Measurements from ENCODE around the gene DIP2C.
"Not testable (repeated sequence)": the region's sequence is repeated elsewhere in the genome, so short reads cannot be mapped to it uniquely, and the experiment has no call there.

The DIP2C gene

DNA sequence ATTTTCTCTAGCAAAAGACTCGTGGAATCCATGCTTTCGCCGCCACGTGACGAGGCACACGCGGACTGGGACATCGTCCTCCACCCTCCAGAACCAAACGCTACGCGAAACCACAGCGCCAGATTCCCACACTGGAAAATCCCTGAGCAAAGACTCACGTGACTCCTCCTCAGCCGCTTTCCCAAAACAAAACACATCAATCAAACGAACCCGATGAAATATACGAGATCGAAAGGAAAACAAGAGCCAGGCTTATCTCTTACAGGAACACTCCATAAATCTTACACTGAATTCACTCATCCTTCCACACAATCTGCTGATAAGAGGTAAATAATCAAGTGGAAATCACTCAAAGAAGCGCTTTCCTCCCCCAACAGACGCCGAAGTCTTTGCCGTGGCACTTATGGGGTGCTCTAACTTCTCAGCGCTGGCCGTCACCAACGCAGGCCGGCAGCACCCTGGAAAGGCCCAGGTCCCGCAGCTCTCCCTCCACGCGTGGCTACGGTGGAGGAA lies 23.8 kb downstream of the DIP2C start:
- no peak for DNase-seq
- no peaks in the 10 kb centered on the region for H3K9me3 Mint-ChIP-seq
- ATAC-seq (replicated peaks): no peak
- no peaks in the 10 kb centered on the region for H3K4me1 Mint-ChIP-seq
- H3K36me3 Mint-ChIP-seq: no peaks in the 10 kb centered on the region
- peaks cover 6 to 13% of the 10 kb centered on the region in 2 donors for H3K27me3 Mint-ChIP-seq
- H3K4me3 Mint-ChIP-seq: no peak overlapping the region
- no peak overlapping the region for H3K27ac Mint-ChIP-seq

DNA sequence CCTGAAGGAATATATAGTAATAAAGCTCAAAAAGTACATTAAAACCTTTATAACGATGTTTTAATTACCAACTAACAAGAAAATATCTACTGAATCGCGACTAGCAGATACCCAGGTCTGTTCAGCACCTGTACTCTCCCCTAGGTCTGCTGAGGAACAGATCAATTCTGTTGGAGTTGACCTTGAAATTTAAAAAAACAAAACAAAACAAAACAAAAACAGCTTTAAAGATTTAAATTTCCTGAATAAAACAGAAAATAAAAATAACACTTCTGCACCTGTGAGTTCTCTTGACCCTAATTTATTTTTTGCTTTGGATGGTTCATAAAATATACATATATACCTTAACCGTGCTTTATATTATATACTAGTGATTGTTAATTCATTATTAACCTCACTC lies 24.6 kb downstream of the DIP2C start:
- H3K4me1 Mint-ChIP-seq: no peaks in the 10 kb centered on the region
- ATAC-seq (replicated peaks) (no peak), DNase-seq (no peak)
- no peaks in the 10 kb centered on the region for H3K9me3 Mint-ChIP-seq
- H3K27me3 Mint-ChIP-seq: peaks cover 6 to 13% of the 10 kb centered on the region in 2 donors
- no peak overlapping the region for H3K4me3 Mint-ChIP-seq
- no peak overlapping the region for H3K27ac Mint-ChIP-seq
- no peaks in the 10 kb centered on the region for H3K36me3 Mint-ChIP-seq

DNA sequence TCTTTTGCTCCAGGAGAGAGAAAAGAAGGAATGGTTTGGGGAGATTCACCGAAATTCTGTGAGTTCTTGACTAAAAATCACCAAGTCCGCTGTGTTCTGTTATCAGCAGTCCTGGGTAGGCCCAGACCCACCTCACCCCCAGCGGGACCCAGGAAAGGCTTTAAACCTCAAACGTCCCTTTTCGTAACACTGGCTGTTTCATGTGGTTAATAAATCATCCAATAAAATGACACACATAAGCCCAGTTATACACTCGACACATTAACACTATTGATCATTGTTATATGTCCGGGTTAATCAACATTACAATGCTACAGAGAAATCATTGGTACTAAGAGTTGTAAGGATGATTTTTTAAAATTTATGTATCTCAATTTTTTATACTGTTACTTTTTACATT lies 25.2 kb downstream of the DIP2C start:
- no peaks in the 10 kb centered on the region for H3K9me3 Mint-ChIP-seq
- no peaks in the 10 kb centered on the region for H3K4me1 Mint-ChIP-seq
- DNase-seq (no peak), ATAC-seq (replicated peaks) (no peak)
- no peaks in the 10 kb centered on the region for H3K36me3 Mint-ChIP-seq
- no peak overlapping the region for H3K27ac Mint-ChIP-seq
- H3K4me3 Mint-ChIP-seq: no peak overlapping the region
- H3K27me3 Mint-ChIP-seq: peaks cover 9 to 15% of the 10 kb centered on the region in 2 donors

DNA sequence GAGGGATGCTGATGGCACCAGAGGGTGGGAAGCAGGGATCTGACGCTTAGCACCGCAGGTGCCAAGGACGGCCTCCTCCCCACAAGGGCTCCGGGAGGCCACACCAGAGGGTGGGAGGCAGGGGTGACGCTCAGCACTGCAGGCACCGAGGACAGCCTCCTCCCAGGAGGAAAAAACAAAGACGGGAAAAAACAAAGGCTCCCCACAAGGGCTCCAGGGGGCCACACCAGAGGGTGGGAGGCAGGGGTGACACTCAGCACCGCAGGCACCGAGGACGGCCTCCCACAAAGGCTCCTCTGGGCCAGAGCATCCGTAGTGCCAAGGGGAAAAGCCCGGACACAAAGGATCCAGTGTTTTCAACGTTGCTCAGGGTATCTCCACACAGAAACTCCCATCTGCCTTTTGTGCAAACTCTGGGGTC lies 25.6 kb downstream of the DIP2C start:
- ATAC-seq (replicated peaks): no peak
- Mint-ChIP-seq H3K9me3 (no peaks in the 10 kb centered on the region), H3K36me3 (no peaks in the 10 kb centered on the region), H3K27ac (no peak overlapping the region), H3K4me3 (no peak overlapping the region), H3K4me1 (no peaks in the 10 kb centered on the region), H3K27me3 (peaks cover 14 to 19% of the 10 kb centered on the region in 2 donors)
- no peak for DNase-seq

DNA sequence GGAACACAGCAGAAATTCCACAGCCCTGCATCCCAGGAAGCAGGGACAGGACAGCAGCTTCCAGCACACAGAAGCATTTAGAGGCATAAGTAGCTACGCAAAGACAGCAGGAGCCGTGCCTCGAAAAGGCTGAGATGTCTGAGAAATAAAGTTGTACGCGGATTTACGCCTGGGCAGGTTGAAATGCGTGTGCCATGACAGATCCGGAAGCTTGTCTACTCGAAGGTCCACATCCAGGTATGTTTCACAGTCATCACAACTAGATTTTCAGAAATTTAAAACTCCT lies 26.1 kb downstream of the DIP2C start:
- Mint-ChIP-seq H3K4me1 (no peaks in the 10 kb centered on the region), H3K9me3 (no peaks in the 10 kb centered on the region), H3K4me3 (no peak overlapping the region), H3K36me3 (no peaks in the 10 kb centered on the region), H3K27ac (no peak overlapping the region), H3K27me3 (peaks cover 16 to 21% of the 10 kb centered on the region in 2 donors)
- no peak for ATAC-seq (replicated peaks)
- no peak for DNase-seq

DNA sequence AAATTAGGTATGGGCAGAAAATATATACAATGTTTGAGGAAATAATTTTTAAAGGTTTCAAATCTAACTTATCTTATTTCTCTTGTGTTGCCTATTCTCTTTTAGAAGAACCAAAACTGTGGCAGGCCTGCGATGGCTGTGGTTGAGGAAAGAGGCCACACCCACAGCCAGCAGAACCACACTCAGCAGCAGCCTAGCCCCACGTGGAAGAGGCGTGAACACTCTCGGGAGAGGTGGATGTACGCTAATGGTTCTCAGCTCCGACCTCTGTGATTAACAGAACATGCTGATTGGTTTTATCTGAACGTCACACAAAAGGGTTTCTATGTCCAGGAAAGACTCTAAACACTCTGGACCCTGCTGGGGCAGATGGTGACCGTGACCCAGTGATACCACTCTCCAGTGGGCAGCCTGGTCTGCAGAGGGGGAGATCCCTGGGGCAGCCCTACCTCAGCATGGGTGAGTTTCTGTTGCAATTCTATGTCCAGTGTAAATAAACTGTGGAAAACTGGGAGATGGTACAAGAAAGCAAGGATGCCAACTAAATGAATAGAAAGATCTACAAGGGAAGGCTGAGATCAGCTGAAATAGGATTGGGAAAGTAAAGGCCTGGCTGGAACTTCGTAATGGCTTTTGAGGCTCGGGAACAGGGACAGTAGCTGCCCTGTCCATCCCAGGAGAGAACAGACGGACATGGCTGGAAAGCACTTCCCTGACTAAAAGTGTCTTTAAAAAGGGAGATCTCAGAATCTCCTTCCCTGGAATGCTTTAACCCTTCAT lies 26.6 kb downstream of the DIP2C start:
- Mint-ChIP-seq H3K27me3 (peaks cover 16 to 21% of the 10 kb centered on the region in 2 donors), H3K36me3 (no peaks in the 10 kb centered on the region), H3K4me1 (no peaks in the 10 kb centered on the region), H3K27ac (no peak overlapping the region), H3K4me3 (no peak overlapping the region), H3K9me3 (no peaks in the 10 kb centered on the region)
- ATAC-seq (replicated peaks) (no peak), DNase-seq (no peak)

DNA sequence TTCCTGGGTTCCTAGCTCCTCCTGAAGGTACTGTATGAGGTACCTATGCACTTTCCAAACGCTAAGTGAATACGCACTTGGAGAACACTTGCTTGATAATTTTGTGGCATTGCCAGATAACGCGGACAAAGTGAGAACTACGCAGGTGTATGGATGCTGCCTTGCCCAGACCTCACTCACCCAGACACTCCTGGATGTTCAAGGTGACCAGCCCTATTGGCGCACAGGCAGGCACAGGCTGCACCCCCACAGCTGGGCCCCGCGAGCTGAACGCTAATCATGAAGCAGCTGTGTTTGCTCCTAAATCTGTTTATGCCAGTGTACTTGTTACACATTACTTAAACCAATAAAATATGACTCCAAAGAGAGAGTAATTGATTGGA lies 27.3 kb downstream of the DIP2C start:
- Mint-ChIP-seq H3K4me3 (no peak overlapping the region), H3K9me3 (no peaks in the 10 kb centered on the region), H3K27me3 (peaks cover 16 to 21% of the 10 kb centered on the region in 2 donors), H3K27ac (no peak overlapping the region), H3K4me1 (no peaks in the 10 kb centered on the region), H3K36me3 (no peaks in the 10 kb centered on the region)
- no peak for DNase-seq
- no peak for ATAC-seq (replicated peaks)

DNA sequence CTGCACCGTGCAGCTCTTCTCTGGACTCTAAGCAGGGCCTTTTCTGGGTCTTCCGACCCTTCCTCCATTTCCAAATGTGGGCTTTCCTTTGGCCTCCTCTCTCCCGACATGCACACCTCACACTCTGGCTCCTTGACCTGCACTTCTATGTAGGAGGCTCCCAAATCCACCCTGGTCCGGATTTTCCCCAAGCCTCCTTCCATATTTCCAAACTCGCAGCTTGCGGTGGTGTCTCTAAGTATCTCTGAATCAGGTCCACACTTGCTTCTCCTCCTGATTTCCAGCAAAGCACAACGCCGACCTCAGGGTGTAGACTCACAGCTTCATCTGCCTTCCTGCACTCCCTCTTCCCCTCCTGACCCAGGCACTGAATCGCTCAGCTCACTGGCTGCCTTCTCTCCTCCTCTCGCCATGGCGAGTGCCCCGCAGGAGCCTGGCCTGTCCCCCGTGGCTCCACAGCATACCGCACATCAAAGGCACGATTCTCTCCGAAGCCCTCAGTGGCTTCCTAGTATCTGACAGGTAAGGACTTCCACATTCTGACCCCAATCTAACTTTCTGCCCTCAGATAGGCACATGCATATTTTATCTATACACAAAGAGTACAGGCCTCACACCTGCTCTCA lies 27.8 kb downstream of the DIP2C start:
- Mint-ChIP-seq H3K4me3 (no peak overlapping the region), H3K36me3 (no peaks in the 10 kb centered on the region), H3K27ac (no peak overlapping the region), H3K9me3 (no peaks in the 10 kb centered on the region), H3K4me1 (no peaks in the 10 kb centered on the region), H3K27me3 (peaks cover 16 to 21% of the 10 kb centered on the region in 2 donors)
- ATAC-seq (replicated peaks) (no peak), DNase-seq (no peak)

DNA sequence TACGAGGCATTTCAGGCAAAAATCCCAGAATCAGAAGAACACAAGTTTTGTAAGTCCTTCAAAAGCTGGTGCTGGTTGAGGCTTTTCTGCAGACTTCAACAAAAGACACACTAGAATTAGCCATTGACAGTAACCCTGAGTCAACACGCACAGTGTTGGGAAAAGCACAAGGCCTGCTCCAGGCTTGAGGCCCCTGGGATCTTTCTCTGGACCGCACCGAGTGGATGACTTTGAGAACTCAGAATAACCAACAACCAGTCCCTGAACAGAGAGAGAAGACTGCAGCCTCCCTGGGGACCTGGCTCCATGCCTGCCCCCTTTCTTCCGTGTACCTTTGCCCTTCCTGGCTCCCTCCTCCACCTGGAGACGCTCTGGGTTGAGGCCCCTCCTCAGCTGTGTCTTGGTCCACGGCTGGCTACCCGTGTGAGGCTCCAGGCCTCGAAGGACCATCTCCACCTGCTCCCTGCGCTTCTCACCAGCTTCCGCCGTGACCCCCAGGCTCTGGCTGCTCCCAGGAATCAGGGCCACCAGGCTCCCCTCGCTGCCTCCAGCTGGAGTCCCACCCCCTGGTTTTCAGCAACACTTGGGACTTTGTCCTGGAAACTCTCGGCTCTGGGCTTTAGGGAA lies 28.4 kb downstream of the DIP2C start:
- Mint-ChIP-seq H3K4me3 (no peak overlapping the region), H3K27ac (no peak overlapping the region), H3K27me3 (peaks cover 16 to 21% of the 10 kb centered on the region in 2 donors), H3K4me1 (no peaks in the 10 kb centered on the region), H3K36me3 (no peaks in the 10 kb centered on the region), H3K9me3 (no peaks in the 10 kb centered on the region)
- no peak for ATAC-seq (replicated peaks)
- no peak for DNase-seq

DNA sequence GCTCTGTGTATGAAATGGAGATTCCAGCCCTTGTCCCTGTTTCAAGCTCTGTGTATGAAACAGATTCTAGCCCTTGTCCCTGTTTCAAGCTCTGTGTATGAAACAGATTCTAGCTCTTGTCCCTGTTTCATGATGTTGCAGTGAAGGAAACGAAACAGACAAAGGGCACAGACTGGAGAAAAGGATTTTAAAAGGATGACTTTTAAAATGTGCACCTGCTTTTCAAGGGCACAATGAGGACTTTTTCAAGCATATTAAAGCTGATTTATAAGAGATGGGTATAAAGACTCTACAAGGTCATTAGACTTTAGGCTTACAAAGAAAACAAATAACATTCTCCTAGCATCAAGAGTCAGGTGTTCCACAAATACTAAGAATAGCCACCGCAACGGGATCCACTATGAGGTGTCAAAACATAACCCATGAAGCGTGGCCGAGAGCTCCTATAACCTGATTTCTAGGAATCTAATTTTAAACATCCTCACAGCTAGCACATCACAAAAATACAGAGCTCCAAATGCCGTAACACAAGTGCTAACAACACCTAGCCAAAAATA lies 29.0 kb downstream of the DIP2C start:
- DNase-seq (no peak), ATAC-seq (replicated peaks) (no peak)
- Mint-ChIP-seq H3K27me3 (peaks cover 16 to 21% of the 10 kb centered on the region in 2 donors), H3K4me3 (no peak overlapping the region), H3K9me3 (no peaks in the 10 kb centered on the region), H3K27ac (no peak overlapping the region), H3K4me1 (no peaks in the 10 kb centered on the region), H3K36me3 (no peaks in the 10 kb centered on the region)

DNA sequence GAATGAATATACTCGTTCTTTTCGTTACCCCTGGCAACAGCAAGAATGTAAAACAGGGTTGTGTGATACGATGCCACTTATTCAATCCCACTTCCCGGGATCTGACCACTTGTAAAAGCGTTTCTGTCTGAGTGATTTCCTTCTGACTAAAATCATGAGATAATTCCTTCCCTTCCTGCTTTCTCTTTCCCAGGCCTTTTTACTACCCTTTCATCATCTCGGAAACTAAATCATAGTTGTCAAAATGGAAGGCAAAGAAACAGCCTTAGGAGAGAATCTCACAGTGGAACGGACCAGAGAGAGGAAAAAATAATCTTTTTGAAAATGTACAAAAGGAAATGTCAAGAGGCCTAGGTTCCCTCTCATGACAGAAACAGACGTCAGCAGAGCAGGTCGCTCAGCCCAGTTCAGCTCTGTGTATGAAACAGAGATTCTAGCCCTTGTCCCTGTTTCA lies 29.8 kb downstream of the DIP2C start:
- ATAC-seq (replicated peaks) (no peak), DNase-seq (no peak)
- Mint-ChIP-seq H3K27me3 (peaks cover 16 to 21% of the 10 kb centered on the region in 2 donors), H3K9me3 (no peaks in the 10 kb centered on the region), H3K4me1 (no peaks in the 10 kb centered on the region), H3K27ac (no peak overlapping the region), H3K36me3 (no peaks in the 10 kb centered on the region), H3K4me3 (no peak overlapping the region)

DNA sequence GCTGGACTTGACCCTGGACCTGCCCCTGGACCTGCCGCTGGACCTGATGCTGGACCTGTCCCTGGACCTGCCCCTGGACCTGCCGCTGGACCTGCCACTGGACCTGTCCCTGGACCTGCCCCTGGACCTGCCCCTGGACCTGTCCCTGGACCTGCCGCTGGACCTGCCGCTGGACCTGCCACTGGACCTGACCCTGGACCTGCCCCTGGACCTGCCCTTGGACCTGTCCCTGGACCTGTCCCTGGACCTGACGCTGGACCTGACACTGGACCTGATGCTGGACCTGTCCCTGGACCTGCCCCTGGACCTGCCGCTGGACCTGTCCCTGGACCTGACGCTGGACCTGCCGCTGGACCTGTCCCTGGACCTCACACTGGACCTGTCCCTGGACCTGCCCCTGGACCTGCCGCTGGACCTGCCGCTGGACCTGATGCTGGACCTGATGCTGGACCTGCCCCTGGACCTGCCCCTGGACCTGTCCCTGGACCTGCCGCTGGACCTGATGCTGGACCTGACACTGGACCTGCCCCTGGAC lies 31.6 kb downstream of the DIP2C start:
- not testable (repeated sequence) for H3K4me1 Mint-ChIP-seq; H3K27ac Mint-ChIP-seq; H3K4me3 Mint-ChIP-seq; ATAC-seq (replicated peaks); H3K9me3 Mint-ChIP-seq; H3K36me3 Mint-ChIP-seq; DNase-seq
- peaks cover 18% of the 10 kb centered on the region in 2 donors for H3K27me3 Mint-ChIP-seq

DNA sequence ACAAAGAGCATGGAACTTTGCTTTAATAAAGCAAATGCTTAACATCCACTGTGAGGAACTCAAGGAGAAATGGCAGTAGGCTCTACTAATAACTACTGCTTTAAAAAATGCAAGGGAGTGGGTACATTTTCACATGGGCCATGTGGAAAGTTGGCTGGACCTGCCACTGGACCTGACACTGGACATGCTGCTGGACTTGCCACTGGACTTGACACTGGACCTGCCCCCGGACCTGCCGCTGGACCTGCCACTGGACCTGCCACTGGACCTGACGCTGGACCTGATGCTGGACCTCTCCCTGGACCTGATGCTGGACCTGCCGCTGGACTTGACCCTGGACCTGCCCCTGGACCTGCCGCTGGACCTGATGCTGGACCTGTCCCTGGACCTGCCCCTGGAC lies 32.6 kb downstream of the DIP2C start:
- no peaks in the 10 kb centered on the region for H3K36me3 Mint-ChIP-seq
- peaks cover 19 to 23% of the 10 kb centered on the region in 2 donors for H3K27me3 Mint-ChIP-seq
- no peaks in the 10 kb centered on the region for H3K9me3 Mint-ChIP-seq

DNA sequence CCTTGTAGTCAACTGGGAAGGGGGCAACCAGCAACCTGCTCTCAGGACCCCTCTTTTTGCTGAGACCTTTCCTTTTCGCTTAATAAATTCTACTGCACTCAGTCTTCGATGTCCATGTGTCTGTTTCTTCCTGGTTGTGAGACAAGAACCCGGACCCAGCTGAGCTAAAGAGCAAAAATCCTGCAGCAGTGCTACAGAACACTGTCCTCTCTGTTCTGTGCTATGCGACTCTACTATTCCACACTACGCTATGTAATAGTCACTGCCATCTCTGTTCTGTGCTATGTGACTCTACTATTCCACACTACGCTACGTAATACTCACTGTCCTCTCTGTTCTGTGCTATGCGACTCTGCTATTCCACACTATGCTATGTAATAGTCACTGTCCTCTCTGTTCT lies 34.3 kb downstream of the DIP2C start:
- ATAC-seq (replicated peaks) (no peak), DNase-seq (no peak)
- Mint-ChIP-seq H3K4me1 (no peaks in the 10 kb centered on the region), H3K27ac (no peak overlapping the region), H3K36me3 (no peaks in the 10 kb centered on the region), H3K4me3 (no peak overlapping the region), H3K27me3 (peaks cover 20 to 26% of the 10 kb centered on the region in 2 donors), H3K9me3 (no peaks in the 10 kb centered on the region)

More for the DNA sequence above, 32.6 kb downstream of the DIP2C start:
- DNase-seq (no peak), ATAC-seq (replicated peaks) (no peak)
- Mint-ChIP-seq H3K27ac (no peak overlapping the region), H3K4me1 (no peaks in the 10 kb centered on the region), H3K4me3 (no peak overlapping the region)
